IMR-90 (cell line): Measurements from ENCODE around the gene HSPB1. TPM values are rescaled to one million over a fixed set of nuclear protein-coding genes. Genes with fewer than 3 reads are reported as not detected.
A peak's percentile ranks its signal among the peaks of the same experiment; 100 is the strongest.

ENCODE experiments used
- ATAC-seq: fragments of 200-7000 bp; cut with Tn5 transposase; 2 replicates; pipeline ENCODE4 v1.9.1; 2020; ENCODE audit warnings: low read depth, mild to moderate bottlenecking, moderate library complexity
- BruUV-seq: library from RNA; stranded (reverse); fragments of 400-500 nt; replicated peaks from 2 replicates; lab custom pipeline; 2021; lab: Mats Ljungman, UMichigan
- CTCF ChIA-PET: fragments of 300-600 bp; formaldehyde crosslinking; extraction: SDS; loops from one replicate; lab custom pipeline; 2021; ENCODE audit warnings: antibody characterized with exemption; lab: Yijun Ruan, JAX
- POLR2A ChIA-PET: fragments of 300-600 bp; sonication (Branson Sonifier 250); formaldehyde crosslinking; loops from one replicate; lab custom pipeline; 2022; ENCODE audit warnings: antibody characterized with exemption; ENCODE audit not compliant: unreplicated experiment; lab: Charles Lee
- DNase-seq: peaks from one replicate; pipeline ENCODE4 v3.0.0; 2013
- H2AFZ ChIP-seq: replicated peaks from 2 replicates; pipeline ENCODE3; 2013; ENCODE audit warnings: low read length, mild to moderate bottlenecking; ENCODE audit not compliant: poor library complexity
- H2AK5ac ChIP-seq: 2 replicates; pipeline ENCODE4 v1.6.1; 2013; ENCODE audit warnings: low read depth, low read length, inconsistent platforms
- H2AK9ac ChIP-seq: replicated peaks from 2 replicates; pipeline ENCODE3; 2013; ENCODE audit warnings: mild to moderate bottlenecking, low read depth, low read length, moderate library complexity; ENCODE audit not compliant: poor library complexity
- H2BK120ac ChIP-seq: 2 replicates; pipeline ENCODE4 v1.6.1; 2013; ENCODE audit warnings: low read depth, low read length, inconsistent platforms
- H2BK15ac ChIP-seq: 3 replicates; pipeline ENCODE4 v1.6.1; 2013; ENCODE audit warnings: low read depth, low read length, inconsistent platforms
- H2BK20ac ChIP-seq: 2 replicates; pipeline ENCODE4 v1.6.1; 2013; ENCODE audit warnings: low read depth, mild to moderate bottlenecking, inconsistent platforms, low read length, moderate library complexity
- H2BK5ac ChIP-seq: 2 replicates; pipeline ENCODE4 v1.6.1; 2013; ENCODE audit warnings: mild to moderate bottlenecking, low read depth, low read length, inconsistent platforms; ENCODE audit not compliant: poor library complexity, severe bottlenecking
- H3K14ac ChIP-seq: replicated peaks from 2 replicates; pipeline ENCODE4 v1.6.1; 2013; ENCODE audit warnings: low read depth, low read length, inconsistent platforms
- H3K18ac ChIP-seq: 2 replicates; pipeline ENCODE4 v1.6.1; 2013; ENCODE audit warnings: low read depth, low read length, control low read depth
- H3K23ac ChIP-seq: 2 replicates; pipeline ENCODE4 v1.6.1; 2013; ENCODE audit warnings: low read depth, low read length, inconsistent platforms
- H3K27ac ChIP-seq: 2 replicates; pipeline ENCODE4 v1.5.1; 2013; ENCODE audit warnings: mild to moderate bottlenecking, control low read depth, low read length; ENCODE audit not compliant: insufficient read depth
- H3K27me3 ChIP-seq: 2 replicates; pipeline ENCODE4 v1.6.1; 2013; ENCODE audit warnings: low read length; ENCODE audit not compliant: control insufficient read depth, insufficient read depth
- H3K36me3 ChIP-seq: 2 replicates; pipeline ENCODE4 v1.6.1; 2013; ENCODE audit warnings: low read length, mixed read lengths; ENCODE audit not compliant: control insufficient read depth, insufficient read depth
- H3K4ac ChIP-seq: 2 replicates; pipeline ENCODE4 v1.6.1; 2013; ENCODE audit warnings: low read depth, low read length, inconsistent platforms
- H3K4me1 ChIP-seq: 2 replicates; pipeline ENCODE4 v1.6.1; 2013; ENCODE audit warnings: low read length, mixed read lengths; ENCODE audit not compliant: control insufficient read depth, insufficient read depth
- H3K4me2 ChIP-seq: 2 replicates; pipeline ENCODE4 v1.6.1; 2013; ENCODE audit warnings: low read depth, mild to moderate bottlenecking, control low read depth, low read length, moderate library complexity
- H3K4me3 ChIP-seq: 2 replicates; pipeline ENCODE4 v1.5.1; 2013; ENCODE audit warnings: low read depth, mild to moderate bottlenecking, control low read depth, low read length, moderate library complexity; ENCODE audit not compliant: insufficient read depth
- H3K56ac ChIP-seq: 2 replicates; pipeline ENCODE4 v1.6.1; 2013; ENCODE audit warnings: low read length, inconsistent platforms; ENCODE audit not compliant: insufficient read depth; ENCODE audit errors: extremely low read depth
- H3K79me1 ChIP-seq, 2 experiments: 2 replicates each; pipeline ENCODE4 v1.6.1; 2013; ENCODE audit warnings: low read length in 2 of 2, inconsistent platforms in 1 of 2, low read depth in 1 of 2
- H3K9ac ChIP-seq: 2 replicates; pipeline ENCODE4 v1.6.1; 2013; ENCODE audit warnings: low read depth, low read length, control low read depth
- H3K9me1 ChIP-seq: 2 replicates; pipeline ENCODE4 v1.6.1; 2013; ENCODE audit warnings: low read length, inconsistent platforms; ENCODE audit not compliant: insufficient read depth
- H3K9me3 ChIP-seq: 2 replicates; pipeline ENCODE4 v1.6.1; 2013; ENCODE audit warnings: low read length; ENCODE audit not compliant: control insufficient read depth, insufficient read depth
- H4K20me1 ChIP-seq: 2 replicates; pipeline ENCODE4 v1.6.1; 2013; ENCODE audit warnings: low read length, inconsistent platforms; ENCODE audit not compliant: insufficient read depth
- H4K5ac ChIP-seq: 2 replicates; pipeline ENCODE4 v1.6.1; 2013; ENCODE audit warnings: mild to moderate bottlenecking, low read depth, low read length, control low read depth
- H4K8ac ChIP-seq, 2 experiments: 2 replicates each; pipeline ENCODE4 v1.6.1; 2013; ENCODE audit warnings: low read depth in 2 of 2, low read length in 2 of 2, control low read depth in 1 of 2, inconsistent platforms in 1 of 2
- H4K91ac ChIP-seq: 2 replicates; pipeline ENCODE4 v1.6.1; 2013; ENCODE audit warnings: low read depth, low read length, inconsistent platforms; ENCODE audit not compliant: insufficient read depth
- SMC3 ChIP-seq: fragments of 150-350 bp; IDR thresholded peaks from 2 replicates; pipeline ENCODE4 v1.6.1; 2016; ENCODE audit warnings: low read depth, mild to moderate bottlenecking, antibody characterized with exemption, low read length, moderate library complexity
- WGBS, 2 experiments: methylation state at CpG; one replicate each; pipeline versions ENCODE4 v1.1.5 to v1.1.7; 2013; ENCODE audit warnings: missing lambda C conversion rate in 2 of 2; ENCODE audit not compliant: insufficient read length in 1 of 2; ENCODE audit errors: extremely low coverage in 2 of 2; 5-methylcytosine and 5-hydroxymethylcytosine counted together
- dilution Hi-C: fragments of 300-500 bp; cut with HindIII; formaldehyde crosslinking; loops from one replicate; pipeline ENCODE4 v1.14.3; 2018; ENCODE audit warnings: low sequenced_read_pairs; ENCODE audit not compliant: unreplicated experiment
- in situ Hi-C: fragments of 300-500 bp; cut with MboI; formaldehyde crosslinking; loops from 3 replicates; pipeline ENCODE4 v1.14.3; 2019; ENCODE audit warnings: low sequenced_read_pairs, inconsistent platforms, mixed read lengths
- intact Hi-C: fragments of 100-400 bp; cut with micrococcal nuclease; formaldehyde crosslinking; loops from 2 replicates; pipeline ENCODE4 v1.10.0; 2022
- polyA plus RNA-seq, 3 experiments: library from polyadenylated mRNA; depleted of rRNA; stranded (reverse); fragments of >200 nt; gene quantifications; 2 replicates each; pipeline ENCODE4 v1.2.3, GENCODE V29; 2012; ENCODE audit warnings: low replicate concordance in 1 of 3
- total RNA-seq: library from RNA; depleted of rRNA; stranded (reverse); fragments of >200 nt; gene quantifications from 2 replicates; pipeline ENCODE4 v1.2.3, GENCODE V29; 2012

Gene HSPB1
- total and polyA plus RNA-seq, 2 of the 4 experiments (the other 2 are of a cell fraction): 33.2 to 1,363 TPM

- H4K8ac ChIP-seq: no peak overlapping the region
- H3K27ac ChIP-seq: no peak overlapping the region
- no peak overlapping the region for H4K5ac ChIP-seq
- no peak overlapping the region for H3K56ac ChIP-seq
- no peak overlapping the region for H3K9ac ChIP-seq
- WGBS, 2 experiments: 0% methylated on average over 8 of the region's 68 CpGs; no CpG with 5 or more reads in 1 of the 2 experiments
- DNase-seq: no peak
- peak overlapping the region; percentile 80 for H2AFZ ChIP-seq
- H4K20me1 ChIP-seq: no peaks in the 10 kb centered on the region
- no peaks in the 10 kb centered on the region for H3K4me1 ChIP-seq
- H2BK15ac ChIP-seq: no peak overlapping the region
- intact Hi-C loops (no loop called here), dilution Hi-C loops (no loop called here), in situ Hi-C loops (no loop called here)
- no peaks in the 10 kb centered on the region for H3K9me1 ChIP-seq
- no TSS peak for BruUV-seq
- ChIA-PET POLR2A (no interaction called here), CTCF (no interaction called here)
- peak overlapping the region; percentile 70 for H2AK9ac ChIP-seq
- no peak overlapping the region for H3K4ac ChIP-seq
- no peaks in the 10 kb centered on the region for H3K9me3 ChIP-seq
- H3K36me3 ChIP-seq: no peaks in the 10 kb centered on the region
- H3K23ac ChIP-seq: 0 out of 2 replicates have a peak overlapping the region, but pooled peaks have one; percentile 10
- no peak overlapping the region for H2BK20ac ChIP-seq
- no peak overlapping the region for H3K14ac ChIP-seq
- no peak overlapping the region for H3K18ac ChIP-seq
- H2AK5ac ChIP-seq: no peak overlapping the region
- TF ChIP-seq SMC3: no peak
- no peak; the same call in 1 of the 2 replicates for ATAC-seq
- H3K79me1 ChIP-seq: no peaks in the 10 kb centered on the region
- H3K27me3 ChIP-seq: peaks cover 44% of the 10 kb centered on the region
- H3K4me2 ChIP-seq: no peak overlapping the region
- H2BK5ac ChIP-seq: no peak overlapping the region
- 0 out of 2 replicates have a peak overlapping the region, but pooled peaks have one; percentile 7 for H3K4me3 ChIP-seq
- no peak overlapping the region for H2BK120ac ChIP-seq
- no peak overlapping the region for H4K91ac ChIP-seq
Measured at GRCh38 chr7:76267107-76267893, 35.2 kb upstream of the HSPB1 start.
